ENCODE results near the gene SHISA7. TPM values are rescaled to one million over a fixed set of nuclear protein-coding genes. Genes with fewer than 3 reads are reported as not detected.
"Not testable (repeated sequence)": the region's sequence is repeated elsewhere in the genome, so short reads cannot be mapped to it uniquely, and the experiment has no call there.

SHISA7 gene
- total RNA-seq, 2 experiments from 2014 or later: not detected

GRCh38 chr19:55406091-55406825, 36.8 kb downstream of the SHISA7 start:
- Histone ChIP-seq H3K36me3 (ENCODE audit: insufficient read depth, low read length) (peaks cover 59% of the 10 kb centered on the region), H3K4me1 (ENCODE audit: insufficient read depth, low read length, poor library complexity, severe bottlenecking) (peaks cover 32% of the 10 kb centered on the region), H3K79me2 (ENCODE audit: insufficient read depth, low read depth, low read length) (peaks cover 47% of the 10 kb centered on the region), H2AFZ (ENCODE audit: low read length) (no peak overlapping the region), H3K27ac (ENCODE audit: low read depth, low read length, poor library complexity, severe bottlenecking) (peak overlapping the region; percentile 92), H3K9me2 (ENCODE audit: insufficient read depth, low read length) (no peaks in the 10 kb centered on the region), H3K9me3 (ENCODE audit: low read length) (peaks cover 21% of the 10 kb centered on the region; the same call in 1 of the 2 replicates), H3K4me3 (ENCODE audit: low read depth, low read length, poor library complexity, severe bottlenecking) (peak overlapping the region; percentile 100), H4K20me1 (ENCODE audit: insufficient read depth, low read length) (peaks cover 33% of the 10 kb centered on the region), H3K4me2 (ENCODE audit: low read length) (peak overlapping the region; percentile 89)
- no TSS peak for BruUV-seq (replicated peaks)
- intact Hi-C loops (cut with micrococcal nuclease; ENCODE audit: unreplicated experiment): loop anchor here (2.0 kb wide), 1 partner anchor 125 kb away; the partner anchor contains the start of gene HSPBP1
- peak; percentile 40 for DNase-seq (ENCODE audit: low spot score)
- ChIA-PET POLR2A (interaction anchor here (0.5 kb wide), 1 partner anchor 154 kb away, joined by 3 read pairs; no protein-coding TSS in a partner anchor), CTCF (ENCODE audit: unreplicated experiment) (no interaction called here)
- TF ChIP-seq, protein P1, sequence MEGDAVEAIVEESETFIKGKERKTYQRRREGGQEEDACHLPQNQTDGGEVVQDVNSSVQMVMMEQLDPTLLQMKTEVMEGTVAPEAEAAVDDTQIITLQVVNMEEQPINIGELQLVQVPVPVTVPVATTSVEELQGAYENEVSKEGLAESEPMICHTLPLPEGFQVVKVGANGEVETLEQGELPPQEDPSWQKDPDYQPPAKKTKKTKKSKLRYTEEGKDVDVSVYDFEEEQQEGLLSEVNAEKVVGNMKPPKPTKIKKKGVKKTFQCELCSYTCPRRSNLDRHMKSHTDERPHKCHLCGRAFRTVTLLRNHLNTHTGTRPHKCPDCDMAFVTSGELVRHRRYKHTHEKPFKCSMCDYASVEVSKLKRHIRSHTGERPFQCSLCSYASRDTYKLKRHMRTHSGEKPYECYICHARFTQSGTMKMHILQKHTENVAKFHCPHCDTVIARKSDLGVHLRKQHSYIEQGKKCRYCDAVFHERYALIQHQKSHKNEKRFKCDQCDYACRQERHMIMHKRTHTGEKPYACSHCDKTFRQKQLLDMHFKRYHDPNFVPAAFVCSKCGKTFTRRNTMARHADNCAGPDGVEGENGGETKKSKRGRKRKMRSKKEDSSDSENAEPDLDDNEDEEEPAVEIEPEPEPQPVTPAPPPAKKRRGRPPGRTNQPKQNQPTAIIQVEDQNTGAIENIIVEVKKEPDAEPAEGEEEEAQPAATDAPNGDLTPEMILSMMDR (conservative IDR thresholded peaks at IDR 0.05; ENCODE audit: low read length): no peak
- no peak for TF ChIP-seq EZH2phosphoT487 (IDR thresholded peaks at IDR 0.05; ENCODE audit: borderline replicate concordance, low read depth, low read length)

DNA sequence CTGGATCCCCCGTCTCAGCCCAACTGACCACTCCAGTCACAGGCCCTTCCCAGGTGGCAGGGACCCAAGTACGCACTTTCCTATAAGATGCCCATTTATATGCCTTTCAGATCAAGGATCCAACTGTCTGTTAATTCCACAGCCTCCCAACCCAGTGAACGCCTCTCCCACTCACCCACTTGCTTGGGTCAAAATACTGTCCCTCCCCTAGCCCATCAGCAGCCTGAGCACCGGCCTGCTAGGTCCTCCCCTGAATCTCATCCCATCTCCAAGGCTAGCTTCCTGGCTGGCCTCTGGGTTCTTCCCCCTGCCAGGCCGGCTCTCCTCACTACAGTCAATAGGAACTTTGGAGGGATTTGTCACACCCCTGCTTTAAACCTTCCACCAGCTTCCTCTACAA, 37.5 kb downstream of the SHISA7 start:
- peak overlapping the region; percentile 89 for H3K4me2 ChIP-seq (ENCODE audit: low read length)
- TF ChIP-seq, protein P1 (conservative IDR thresholded peaks at IDR 0.05; ENCODE audit: low read length): no peak
- no peak for TF ChIP-seq EZH2phosphoT487 (IDR thresholded peaks at IDR 0.05; ENCODE audit: borderline replicate concordance, low read depth, low read length)
- intact Hi-C loops (cut with micrococcal nuclease; ENCODE audit: unreplicated experiment): loop anchor here (2.0 kb wide), 1 partner anchor 125 kb away; the partner anchor contains the start of gene HSPBP1
- H3K36me3 ChIP-seq (ENCODE audit: insufficient read depth, low read length): peaks cover 64% of the 10 kb centered on the region
- no TSS peak for BruUV-seq (replicated peaks)
- H3K9me3 ChIP-seq (ENCODE audit: low read length): peaks cover 21% of the 10 kb centered on the region; the same call in 1 of the 2 replicates
- no peaks in the 10 kb centered on the region for H3K9me2 ChIP-seq (ENCODE audit: insufficient read depth, low read length)
- H2AFZ ChIP-seq (ENCODE audit: low read length): no peak overlapping the region
- H3K4me3 ChIP-seq (ENCODE audit: low read depth, low read length, poor library complexity, severe bottlenecking): peak overlapping the region; percentile 100
- no peak for DNase-seq (ENCODE audit: low spot score)
- peaks cover 32% of the 10 kb centered on the region for H3K4me1 ChIP-seq (ENCODE audit: insufficient read depth, low read length, poor library complexity, severe bottlenecking)
- H3K79me2 ChIP-seq (ENCODE audit: insufficient read depth, low read depth, low read length): peaks cover 47% of the 10 kb centered on the region
- H3K27ac ChIP-seq (ENCODE audit: low read depth, low read length, poor library complexity, severe bottlenecking): peak overlapping the region; percentile 92
- ChIA-PET POLR2A (no interaction called here), CTCF (ENCODE audit: unreplicated experiment) (no interaction called here)
- H4K20me1 ChIP-seq (ENCODE audit: insufficient read depth, low read length): peaks cover 36% of the 10 kb centered on the region

DNA sequence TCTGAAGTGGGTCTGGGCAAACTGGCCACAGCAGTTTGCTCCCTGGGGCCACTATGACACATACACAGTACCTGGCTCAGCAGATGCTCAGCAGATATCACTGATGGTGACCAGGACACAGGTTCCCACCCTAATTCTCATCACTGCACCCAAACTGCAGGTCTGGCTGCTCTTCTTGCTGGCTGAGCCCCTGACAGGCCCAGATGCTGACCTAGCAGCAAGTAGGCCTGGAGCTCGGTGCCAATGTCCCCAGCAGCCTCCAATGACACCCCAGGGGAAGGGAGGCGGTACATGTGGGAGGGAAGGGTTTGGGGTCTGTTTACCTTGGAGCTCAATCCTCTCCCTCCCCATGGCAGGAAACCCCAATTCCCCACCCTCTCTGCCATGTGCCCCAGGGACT, 40.6 kb downstream of the SHISA7 start:
- Histone ChIP-seq H3K4me3 (ENCODE audit: low read depth, low read length, poor library complexity, severe bottlenecking) (no peak overlapping the region), H2AFZ (ENCODE audit: low read length) (no peak overlapping the region), H3K36me3 (ENCODE audit: insufficient read depth, low read length) (peaks cover 73% of the 10 kb centered on the region), H3K4me2 (ENCODE audit: low read length) (no peak overlapping the region), H3K27ac (ENCODE audit: low read depth, low read length, poor library complexity, severe bottlenecking) (no peak overlapping the region), H3K4me1 (ENCODE audit: insufficient read depth, low read length, poor library complexity, severe bottlenecking) (peaks cover 22% of the 10 kb centered on the region), H3K9me2 (ENCODE audit: insufficient read depth, low read length) (no peaks in the 10 kb centered on the region), H3K79me2 (ENCODE audit: insufficient read depth, low read depth, low read length) (peaks cover 47% of the 10 kb centered on the region), H4K20me1 (ENCODE audit: insufficient read depth, low read length) (peaks cover 36% of the 10 kb centered on the region), H3K9me3 (ENCODE audit: low read length) (no peaks in the 10 kb centered on the region)
- no peak for TF ChIP-seq EZH2phosphoT487 (IDR thresholded peaks at IDR 0.05; ENCODE audit: borderline replicate concordance, low read depth, low read length)
- TF ChIP-seq, protein P1 (conservative IDR thresholded peaks at IDR 0.05; ENCODE audit: low read length): no peak
- intact Hi-C loops (cut with micrococcal nuclease; ENCODE audit: unreplicated experiment): no loop called here
- DNase-seq (ENCODE audit: low spot score): no peak
- ChIA-PET POLR2A (interaction anchor here (1.1 kb wide), 1 partner anchor 11 kb away, joined by 3 read pairs; no protein-coding TSS in a partner anchor), CTCF (ENCODE audit: unreplicated experiment) (no interaction called here)
- BruUV-seq (replicated peaks): no TSS peak

- POLR2A ChIA-PET: interaction anchor here (1.1 kb wide), 1 partner anchor 10 kb away, joined by 3 read pairs; no protein-coding TSS in a partner anchor
- H3K27ac ChIP-seq (ENCODE audit: low read depth, low read length, poor library complexity, severe bottlenecking); H3K9me3 ChIP-seq (ENCODE audit: low read length); CTCF ChIA-PET (ENCODE audit: unreplicated experiment); DNase-seq (ENCODE audit: low spot score); H3K4me2 ChIP-seq (ENCODE audit: low read length); H2AFZ ChIP-seq (ENCODE audit: low read length); H3K4me3 ChIP-seq (ENCODE audit: low read depth, low read length, poor library complexity, severe bottlenecking); H3K9me2 ChIP-seq (ENCODE audit: insufficient read depth, low read length); intact Hi-C loops (cut with micrococcal nuclease; ENCODE audit: unreplicated experiment); BruUV-seq (replicated peaks): not testable (repeated sequence)
- Histone ChIP-seq H3K79me2 (ENCODE audit: insufficient read depth, low read depth, low read length) (peaks cover 35% of the 10 kb centered on the region), H4K20me1 (ENCODE audit: insufficient read depth, low read length) (peaks cover 28% of the 10 kb centered on the region), H3K4me1 (ENCODE audit: insufficient read depth, low read length, poor library complexity, severe bottlenecking) (peaks cover 22% of the 10 kb centered on the region), H3K36me3 (ENCODE audit: insufficient read depth, low read length) (peaks cover 62% of the 10 kb centered on the region)
These were observed 41.7 kb downstream of the SHISA7 start for GRCh38 chr19:55401390-55401789.
